B cell (primary cell): ENCODE results near the gene SRC. TPM values are rescaled to one million over a fixed set of nuclear protein-coding genes. Genes with fewer than 3 reads are reported as not detected.

ENCODE experiments used
- ATAC-seq: fragments of 200-7000 bp; cut with Tn5 transposase; one replicate; pipeline ENCODE4 v1.10.0; 2021; ENCODE audit warnings: low read depth, mild to moderate bottlenecking, moderate number of reproducible peaks, moderate library complexity
- CTCF ChIA-PET: fragments of 350-600 bp; sonication (Branson Sonifier 250); formaldehyde crosslinking; loops from one replicate; lab custom pipeline; 2021; ENCODE audit warnings: antibody characterized with exemption, inconsistent platforms; lab: Charles Lee
- POLR2A ChIA-PET: fragments of 350-600 bp; sonication (Branson Sonifier 250); formaldehyde crosslinking; loops from one replicate; lab custom pipeline; 2021; ENCODE audit warnings: antibody characterized with exemption; lab: Charles Lee
- DNase-seq: peaks from one replicate; pipeline ENCODE4 v3.0.0; 2013
- H2AFZ ChIP-seq: 2 replicates; pipeline ENCODE4 v1.6.1; 2012; ENCODE audit warnings: mild to moderate bottlenecking, low read depth, low read length; ENCODE audit not compliant: insufficient read depth, poor library complexity, severe bottlenecking
- H3K27ac ChIP-seq, 2 donors: 1 replicate in 1 of 2; 2 replicates in 1 of 2; pipeline ENCODE4 v1.5.1; 2012 to 2013; ENCODE audit warnings: low read length in 2 of 2, mild to moderate bottlenecking in 2 of 2, moderate library complexity in 1 of 2
- H3K27me3 ChIP-seq, 4 experiments: fragments of 200-600 bp in 1 of 4; sonication (generic) in 1 of 4; replicated peaks in 1 of 4; 1 replicate in 2 of 4; 2 replicates in 2 of 4; pipeline versions ENCODE4 v1.6.1 to v1.7.0; 2013 to 2016; ENCODE audit warnings: low read length in 3 of 4, mild to moderate bottlenecking in 2 of 4, mixed read lengths in 1 of 4, moderate library complexity in 1 of 4; ENCODE audit not compliant: insufficient read depth in 4 of 4, control insufficient read depth in 3 of 4; ENCODE audit errors: control extremely low read depth in 1 of 4
- H3K36me3 ChIP-seq, 2 experiments: replicated peaks in 1 of 2; 1 replicate in 1 of 2; 2 replicates in 1 of 2; pipeline versions ENCODE4 v1.6.1 to v1.7.1; 2013; ENCODE audit warnings: low read length in 1 of 2; ENCODE audit not compliant: insufficient read depth in 2 of 2, control insufficient read depth in 1 of 2; ENCODE audit errors: control extremely low read depth in 1 of 2, extremely low read depth in 1 of 2
- H3K4me1 ChIP-seq, 2 donors: fragments of 200-600 bp in 1 of 2; sonication (generic) in 1 of 2; 1 replicate in 1 of 2; 2 replicates in 1 of 2; pipeline versions ENCODE4 v1.5.1 to v1.6.1; 2013 to 2017; ENCODE audit warnings: low read length in 2 of 2; ENCODE audit not compliant: control insufficient read depth in 2 of 2, insufficient read depth in 2 of 2
- H3K4me2 ChIP-seq: replicated peaks from 2 replicates; pipeline ENCODE3; 2012; ENCODE audit warnings: mild to moderate bottlenecking, low read depth, low read length; ENCODE audit not compliant: poor library complexity, severe bottlenecking
- H3K4me3 ChIP-seq, 5 experiments: fragments of 200-600 bp in 1 of 5; sonication (generic) in 1 of 5; 1 replicate in 3 of 5; 2 replicates in 2 of 5; pipeline versions ENCODE4 v1.5.1 to v1.7.0; 2011 to 2016; ENCODE audit warnings: low read length in 4 of 5, mild to moderate bottlenecking in 4 of 5, low read depth in 2 of 5, control low read depth in 1 of 5, moderate library complexity in 1 of 5; ENCODE audit not compliant: insufficient read depth in 1 of 5; ENCODE audit errors: control extremely low read depth in 1 of 5, extremely low read depth in 1 of 5
- H3K79me2 ChIP-seq: fragments of 200-600 bp; sonication (generic); one replicate; pipeline ENCODE4 v1.6.0; 2016; ENCODE audit warnings: low read length; ENCODE audit not compliant: control insufficient read depth, insufficient read depth
- H3K9ac ChIP-seq: fragments of 200-600 bp; sonication (generic); 2 replicates; pipeline ENCODE4 v1.6.1; 2017; ENCODE audit warnings: mild to moderate bottlenecking, low read length, moderate library complexity
- H3K9me3 ChIP-seq, 3 donors: one replicate each; pipeline versions ENCODE4 v1.6.1 to v1.7.1; 2013; ENCODE audit warnings: low read length in 2 of 3; ENCODE audit not compliant: control insufficient read depth in 2 of 3, insufficient read depth in 1 of 3; ENCODE audit errors: control extremely low read depth in 1 of 3
- H4K20me1 ChIP-seq: 2 replicates; pipeline ENCODE4 v1.6.0; 2012; ENCODE audit warnings: mild to moderate bottlenecking, low read length; ENCODE audit not compliant: insufficient read depth, control insufficient read depth, poor library complexity, severe bottlenecking
- H3K27ac Mint-ChIP-seq: one replicate; pipeline ENCODE4 v1.8.0; 2021; ENCODE audit warnings: mixed read lengths
- H3K27me3 Mint-ChIP-seq: one replicate; pipeline ENCODE4 v1.8.0; 2021; ENCODE audit warnings: mixed read lengths
- H3K4me1 Mint-ChIP-seq: one replicate; pipeline ENCODE4 v1.8.0; 2021; ENCODE audit warnings: mixed read lengths
- H3K4me3 Mint-ChIP-seq: one replicate; pipeline ENCODE4 v1.8.0; 2021; ENCODE audit warnings: mixed read lengths
- H3K9me3 Mint-ChIP-seq: one replicate; pipeline ENCODE4 v1.8.0; 2022; ENCODE audit warnings: mixed read lengths; ENCODE audit not compliant: insufficient read depth
- CTCF ChIP-seq: fragments of 200-600 bp; IDR thresholded peaks from one replicate; pipeline ENCODE4 v1.8.0; 2022; ENCODE audit warnings: antibody characterized with exemption, mild to moderate bottlenecking
- EZH2 ChIP-seq: IDR thresholded peaks from 2 replicates; pipeline ENCODE4 v1.6.1; 2012; ENCODE audit warnings: borderline replicate concordance, low read depth, mild to moderate bottlenecking, moderate library complexity, low read length; ENCODE audit not compliant: insufficient read depth, poor library complexity, severe bottlenecking
- WGBS: methylation state at CpG from one replicate; pipeline ENCODE4 v1.1.5; 2013; ENCODE audit warnings: missing lambda C conversion rate; ENCODE audit not compliant: insufficient coverage; 5-methylcytosine and 5-hydroxymethylcytosine counted together
- intact Hi-C: fragments of 100-400 bp; cut with micrococcal nuclease; formaldehyde crosslinking; loops from one replicate; pipeline ENCODE4 v1.10.0; 2022
- polyA plus RNA-seq: library from polyadenylated mRNA; depleted of rRNA; stranded (reverse); fragments of >200 nt; gene quantifications from 2 replicates; pipeline ENCODE4 v1.2.3, GENCODE V29; 2012
- total RNA-seq, 2 donors: library from RNA; stranded (reverse); fragments of 120-200 nt in 1 of 2; gene quantifications; 1 replicate in 1 of 2; 2 replicates in 1 of 2; pipeline versions ENCODE4 v1.2.3 to v1.2.4, GENCODE V29; 2013 to 2022

The SRC gene
- total and polyA plus RNA-seq, 2 donors (not counting 1 experiment from before 2014, with no cell fraction given) = 6.5 to 16.8 TPM

DNA sequence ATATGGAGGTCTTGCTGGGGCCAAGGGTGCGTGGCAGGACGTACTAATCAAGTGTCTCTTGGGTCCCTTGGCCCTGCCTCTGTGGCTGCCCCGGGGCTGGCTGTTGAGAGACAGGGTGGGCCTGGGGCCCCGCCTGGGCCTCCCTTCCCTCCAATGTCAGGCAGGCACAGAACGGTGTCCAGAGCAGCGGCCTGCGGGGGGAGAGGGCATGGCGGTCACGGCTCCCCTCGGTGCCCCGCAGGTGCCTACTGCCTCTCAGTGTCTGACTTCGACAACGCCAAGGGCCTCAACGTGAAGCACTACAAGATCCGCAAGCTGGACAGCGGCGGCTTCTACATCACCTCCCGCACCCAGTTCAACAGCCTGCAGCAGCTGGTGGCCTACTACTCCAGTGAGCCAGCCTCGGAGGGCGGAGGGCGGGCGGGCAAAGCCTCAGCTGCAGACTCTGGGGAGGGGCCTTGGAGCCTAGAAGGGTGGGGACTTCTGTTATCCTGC, 50.0 kb downstream of the SRC start:
- H3K4me2 ChIP-seq = no peak overlapping the region
- Mint-ChIP-seq H3K27ac (no peak overlapping the region), H3K4me1 (no peaks in the 10 kb centered on the region), H3K9me3 (no peaks in the 10 kb centered on the region), H3K27me3 (no peaks in the 10 kb centered on the region), H3K4me3 (no peak overlapping the region)
- no peaks in the 10 kb centered on the region for H3K4me1 ChIP-seq
- peaks cover 0 to 2% of the 10 kb centered on the region in 2 experiments for H3K36me3 ChIP-seq
- H3K9me3 ChIP-seq = no peaks in the 10 kb centered on the region
- 96% methylated on average over 20 of the region's 22 CpGs for WGBS
- TF ChIP-seq EZH2 (no peak), CTCF (no peak)
- ChIA-PET CTCF (no interaction called here), POLR2A (no interaction called here)
- DNase-seq = no peak
- no peaks in the 10 kb centered on the region for H4K20me1 ChIP-seq
- H3K27me3 ChIP-seq = no peaks in the 10 kb centered on the region
- no peak overlapping the region for H3K4me3 ChIP-seq
- H3K9ac ChIP-seq = no peak overlapping the region
- no peak overlapping the region for H2AFZ ChIP-seq
- H3K27ac ChIP-seq = no peak overlapping the region
- intact Hi-C loops = no loop called here
- H3K79me2 ChIP-seq = no peaks in the 10 kb centered on the region
- ATAC-seq = no peak

DNA sequence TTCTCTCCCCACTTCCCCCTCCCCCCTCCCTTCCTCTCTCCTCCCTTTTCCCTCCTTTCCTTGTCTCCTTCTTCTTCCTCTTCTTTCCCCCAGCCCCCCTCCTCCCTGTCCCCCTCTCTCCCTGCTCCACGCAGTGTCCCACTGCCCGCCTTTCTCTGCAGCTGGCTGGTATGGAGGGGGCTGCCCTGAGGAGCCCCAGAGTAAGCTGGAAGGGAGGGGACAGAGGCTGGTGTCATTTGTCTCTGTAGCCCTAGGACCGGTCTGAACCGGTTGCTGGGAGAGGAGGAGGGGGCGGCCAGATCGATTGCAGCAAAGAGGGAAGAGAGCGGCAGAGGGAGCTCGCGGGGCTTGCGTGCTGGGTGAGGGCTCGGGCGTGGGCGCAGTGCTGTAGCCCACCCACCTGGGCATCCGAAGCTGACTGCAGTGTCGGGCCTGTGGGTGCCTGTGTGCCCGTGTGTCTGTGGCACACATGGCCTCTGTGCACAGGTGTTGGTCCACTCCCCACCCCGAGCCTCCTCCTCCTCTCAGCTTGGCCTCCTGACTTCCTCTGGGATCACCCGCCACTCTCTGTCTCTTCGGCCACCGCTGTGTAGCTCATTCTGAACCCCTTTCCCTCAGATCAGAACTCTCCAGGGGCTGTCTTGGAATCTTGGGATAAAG, 50.6 kb downstream of the SRC start:
- Histone ChIP-seq H3K9ac (no peak overlapping the region), H3K79me2 (no peaks in the 10 kb centered on the region), H3K27ac (no peak overlapping the region), H3K4me2 (no peak overlapping the region), H3K4me1 (no peaks in the 10 kb centered on the region), H3K9me3 (no peaks in the 10 kb centered on the region), H2AFZ (no peak overlapping the region), H3K27me3 (no peaks in the 10 kb centered on the region), H3K36me3 (peaks cover 0 to 2% of the 10 kb centered on the region in 2 experiments), H3K4me3 (no peak overlapping the region), H4K20me1 (no peaks in the 10 kb centered on the region)
- Mint-ChIP-seq H3K9me3 (no peaks in the 10 kb centered on the region), H3K4me3 (no peak overlapping the region), H3K27me3 (no peaks in the 10 kb centered on the region), H3K4me1 (no peaks in the 10 kb centered on the region), H3K27ac (no peak overlapping the region)
- TF ChIP-seq EZH2 (no peak), CTCF (no peak)
- intact Hi-C loops = no loop called here
- ChIA-PET CTCF (no interaction called here), POLR2A (no interaction called here)
- 90% methylated on average over 17 of the region's 20 CpGs for WGBS
- DNase-seq = no peak
- no peak for ATAC-seq
